GM21381 (cell line): ENCODE results near the gene P2RY6.

ENCODE experiments used
- ATAC-seq: cut with Tn5 transposase; IDR thresholded peaks from one replicate; pipeline ENCODE4 v1.9.1; 2021; ENCODE audit warnings: mild to moderate bottlenecking, moderate library complexity; ENCODE audit not compliant: unreplicated experiment

P2RY6 gene

DNA sequence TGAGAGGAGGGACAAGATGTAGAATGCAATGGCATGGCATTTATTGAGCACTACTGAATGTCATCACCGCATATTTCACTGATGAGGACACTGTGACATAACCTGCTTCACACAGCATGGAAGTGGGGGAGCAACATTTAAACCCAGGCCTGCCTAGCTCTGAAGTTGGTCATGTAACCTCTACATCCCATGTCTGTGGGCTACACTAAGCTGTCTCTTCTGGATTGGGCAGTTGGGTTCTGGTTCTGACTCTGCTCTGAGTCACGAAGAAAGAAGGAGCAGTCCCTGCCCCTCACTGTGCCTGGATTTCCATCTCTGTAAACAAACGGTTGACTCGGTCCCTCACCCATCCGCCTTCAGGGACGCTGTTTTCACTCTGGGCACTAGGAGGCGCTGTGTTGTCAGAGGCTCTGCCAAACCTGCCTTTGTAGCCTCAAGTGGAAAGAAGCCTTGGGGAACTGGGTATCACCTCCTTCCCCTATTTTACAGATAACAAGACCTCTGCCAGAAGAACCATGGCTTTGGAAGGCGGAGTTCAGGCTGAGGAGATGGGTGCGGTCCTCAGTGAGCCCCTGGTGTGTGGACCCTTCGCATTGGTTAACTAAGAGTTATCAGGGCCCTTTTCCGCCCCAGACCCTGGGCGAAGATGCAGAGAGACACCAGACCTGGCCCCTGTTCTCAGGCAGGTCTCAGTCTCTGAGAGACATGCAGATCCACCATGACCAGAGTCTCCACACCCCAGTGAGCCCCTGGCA is 23.3 kb downstream of the P2RY6 start:
- ATAC-seq: no peak

- ATAC-seq: no peak
Measured at GRCh38 chr11:73295996-73296318, 23.8 kb downstream of the P2RY6 start.

DNA sequence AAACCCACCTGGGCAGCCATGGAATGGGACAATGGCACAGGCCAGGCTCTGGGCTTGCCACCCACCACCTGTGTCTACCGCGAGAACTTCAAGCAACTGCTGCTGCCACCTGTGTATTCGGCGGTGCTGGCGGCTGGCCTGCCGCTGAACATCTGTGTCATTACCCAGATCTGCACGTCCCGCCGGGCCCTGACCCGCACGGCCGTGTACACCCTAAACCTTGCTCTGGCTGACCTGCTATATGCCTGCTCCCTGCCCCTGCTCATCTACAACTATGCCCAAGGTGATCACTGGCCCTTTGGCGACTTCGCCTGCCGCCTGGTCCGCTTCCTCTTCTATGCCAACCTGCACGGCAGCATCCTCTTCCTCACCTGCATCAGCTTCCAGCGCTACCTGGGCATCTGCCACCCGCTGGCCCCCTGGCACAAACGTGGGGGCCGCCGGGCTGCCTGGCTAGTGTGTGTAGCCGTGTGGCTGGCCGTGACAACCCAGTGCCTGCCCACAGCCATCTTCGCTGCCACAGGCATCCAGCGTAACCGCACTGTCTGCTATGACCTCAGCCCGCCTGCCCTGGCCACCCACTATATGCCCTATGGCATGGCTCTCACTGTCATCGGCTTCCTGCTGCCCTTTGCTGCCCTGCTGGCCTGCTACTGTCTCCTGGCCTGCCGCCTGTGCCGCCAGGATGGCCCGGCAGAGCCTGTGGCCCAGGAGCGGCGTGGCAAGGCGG is 24.5 kb downstream of the P2RY6 start:
- no peak for ATAC-seq

DNA sequence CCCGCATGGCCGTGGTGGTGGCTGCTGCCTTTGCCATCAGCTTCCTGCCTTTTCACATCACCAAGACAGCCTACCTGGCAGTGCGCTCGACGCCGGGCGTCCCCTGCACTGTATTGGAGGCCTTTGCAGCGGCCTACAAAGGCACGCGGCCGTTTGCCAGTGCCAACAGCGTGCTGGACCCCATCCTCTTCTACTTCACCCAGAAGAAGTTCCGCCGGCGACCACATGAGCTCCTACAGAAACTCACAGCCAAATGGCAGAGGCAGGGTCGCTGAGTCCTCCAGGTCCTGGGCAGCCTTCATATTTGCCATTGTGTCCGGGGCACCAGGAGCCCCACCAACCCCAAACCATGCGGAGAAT is 25.1 kb downstream of the P2RY6 start:
- ATAC-seq: no peak

DNA sequence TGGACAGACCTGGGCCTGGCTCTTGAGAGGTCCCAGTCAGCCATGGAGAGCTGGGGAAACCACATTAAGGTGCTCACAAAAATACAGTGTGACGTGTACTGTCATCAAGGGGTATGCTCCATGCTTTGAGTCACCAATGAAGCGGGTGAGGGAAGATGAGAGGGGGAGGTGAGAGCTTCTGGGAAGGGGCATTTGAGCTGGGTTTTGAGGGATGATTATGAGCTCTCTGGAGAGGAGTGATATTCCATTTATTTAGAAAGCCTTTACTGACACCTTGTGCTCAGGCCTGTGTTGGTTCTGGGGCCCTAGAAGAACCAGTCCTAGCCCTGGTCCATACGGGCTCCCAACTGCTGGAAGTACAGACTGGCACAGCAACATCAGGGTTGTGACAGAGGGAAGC is 25.6 kb downstream of the P2RY6 start:
- ATAC-seq: no peak

DNA sequence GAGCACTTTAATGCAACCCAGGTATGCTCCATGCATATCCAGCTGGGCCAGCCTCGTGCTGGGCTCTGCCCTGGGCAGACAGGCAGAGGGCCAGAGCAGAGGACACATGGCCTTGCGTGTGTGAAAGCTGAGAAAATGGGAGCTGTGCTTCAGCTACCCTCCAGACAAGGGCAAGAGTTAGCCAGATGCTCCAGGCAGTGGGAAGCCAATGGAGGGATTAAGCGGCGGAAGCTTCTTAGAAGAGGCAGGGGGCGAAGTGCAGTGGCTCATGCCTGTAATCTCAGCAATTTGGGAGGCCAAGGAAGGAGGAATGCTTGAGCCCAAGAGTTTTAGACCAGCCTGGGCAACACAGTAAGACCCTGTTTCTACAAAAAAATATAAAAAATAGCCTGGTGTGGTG is 26.1 kb downstream of the P2RY6 start:
- no peak for ATAC-seq

GRCh38 chr11:73299751-73300150 is 27.6 kb downstream of the P2RY6 start:
- ATAC-seq: no peak

DNA sequence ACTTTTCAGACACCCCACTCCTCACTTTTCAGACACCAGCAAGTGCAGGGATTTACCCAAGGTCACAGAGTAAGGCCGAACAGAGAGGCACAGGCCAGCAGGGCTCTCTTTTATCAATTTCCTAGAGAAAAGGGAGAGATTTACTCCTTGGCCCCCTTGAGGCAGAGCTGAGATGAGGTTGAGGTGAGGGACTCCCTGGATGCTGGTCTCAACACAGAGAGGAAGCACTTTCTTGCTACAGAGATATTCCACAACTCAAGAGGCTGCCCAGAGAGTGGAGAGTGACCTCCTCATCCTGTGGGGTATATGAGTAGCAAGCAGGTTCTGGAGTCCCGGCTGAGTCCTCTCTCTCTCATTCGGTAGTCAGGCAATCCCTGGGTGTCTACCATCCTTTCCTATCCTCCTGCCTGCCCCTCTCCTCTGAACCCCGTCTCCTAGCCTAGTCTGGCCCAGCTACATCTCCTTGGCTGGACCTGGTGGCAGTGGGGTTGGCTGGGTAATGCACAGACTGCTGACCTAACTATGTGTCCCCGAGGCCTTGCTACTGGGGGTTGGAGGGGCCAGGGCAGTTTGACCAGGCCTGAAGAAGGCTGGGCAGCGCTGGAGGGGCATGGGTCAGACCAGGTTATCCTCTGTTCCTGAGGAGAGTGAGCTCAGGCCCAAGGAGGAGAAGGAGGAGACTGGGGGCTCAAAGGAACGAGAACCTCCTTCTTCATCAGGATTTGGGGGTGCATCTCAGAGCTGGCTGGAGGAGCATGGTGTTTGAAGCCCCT is 34.1 kb downstream of the P2RY6 start:
- ATAC-seq: no peak

- no peak for ATAC-seq
Measured at GRCh38 chr11:73306977-73307322, 34.8 kb downstream of the P2RY6 start.

DNA sequence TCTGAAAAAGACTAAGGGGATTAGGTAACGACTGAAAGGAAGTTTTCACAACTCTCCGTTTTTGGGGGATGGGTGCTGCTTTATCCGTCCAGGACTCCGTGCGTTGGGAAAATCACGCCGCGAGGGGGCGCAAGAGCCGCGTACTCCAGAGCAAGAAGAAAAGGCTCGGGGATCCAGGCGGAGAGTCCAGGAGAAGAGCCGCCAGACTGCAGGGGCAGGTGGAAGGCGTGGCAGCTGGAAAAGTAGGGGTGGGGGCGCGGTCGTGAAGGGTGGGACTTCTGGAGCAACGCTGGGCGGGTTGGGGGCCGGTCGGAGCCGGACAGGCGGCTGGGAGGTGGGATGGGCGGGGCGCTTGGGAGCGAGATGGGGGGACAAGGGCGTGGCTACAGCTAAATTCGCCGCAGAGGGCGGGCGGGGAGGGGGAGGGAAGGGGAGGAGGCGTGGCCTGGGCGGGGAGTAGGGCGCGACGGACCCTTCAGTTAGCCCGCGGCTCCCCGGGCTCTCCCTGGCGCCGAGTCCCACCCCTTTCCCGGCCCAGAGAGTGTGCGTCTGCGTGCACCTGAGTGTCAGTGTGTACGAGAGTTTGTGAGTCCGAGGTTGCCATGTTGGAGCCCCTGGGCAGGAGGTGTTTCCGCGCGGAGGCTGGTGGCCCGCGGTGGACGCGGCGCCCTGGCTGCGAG is 35.3 kb downstream of the P2RY6 start:
- peak; percentile 50 for ATAC-seq

GRCh38 chr11:73308003-73308960 is 36.1 kb downstream of the P2RY6 start, which contains the start of gene ARHGEF17:
Gene ARHGEF17 (plus strand): TSS chr11:73308276. CDS start chr11:73308639, 363 bp downstream.
- ATAC-seq: peak; percentile 17

DNA sequence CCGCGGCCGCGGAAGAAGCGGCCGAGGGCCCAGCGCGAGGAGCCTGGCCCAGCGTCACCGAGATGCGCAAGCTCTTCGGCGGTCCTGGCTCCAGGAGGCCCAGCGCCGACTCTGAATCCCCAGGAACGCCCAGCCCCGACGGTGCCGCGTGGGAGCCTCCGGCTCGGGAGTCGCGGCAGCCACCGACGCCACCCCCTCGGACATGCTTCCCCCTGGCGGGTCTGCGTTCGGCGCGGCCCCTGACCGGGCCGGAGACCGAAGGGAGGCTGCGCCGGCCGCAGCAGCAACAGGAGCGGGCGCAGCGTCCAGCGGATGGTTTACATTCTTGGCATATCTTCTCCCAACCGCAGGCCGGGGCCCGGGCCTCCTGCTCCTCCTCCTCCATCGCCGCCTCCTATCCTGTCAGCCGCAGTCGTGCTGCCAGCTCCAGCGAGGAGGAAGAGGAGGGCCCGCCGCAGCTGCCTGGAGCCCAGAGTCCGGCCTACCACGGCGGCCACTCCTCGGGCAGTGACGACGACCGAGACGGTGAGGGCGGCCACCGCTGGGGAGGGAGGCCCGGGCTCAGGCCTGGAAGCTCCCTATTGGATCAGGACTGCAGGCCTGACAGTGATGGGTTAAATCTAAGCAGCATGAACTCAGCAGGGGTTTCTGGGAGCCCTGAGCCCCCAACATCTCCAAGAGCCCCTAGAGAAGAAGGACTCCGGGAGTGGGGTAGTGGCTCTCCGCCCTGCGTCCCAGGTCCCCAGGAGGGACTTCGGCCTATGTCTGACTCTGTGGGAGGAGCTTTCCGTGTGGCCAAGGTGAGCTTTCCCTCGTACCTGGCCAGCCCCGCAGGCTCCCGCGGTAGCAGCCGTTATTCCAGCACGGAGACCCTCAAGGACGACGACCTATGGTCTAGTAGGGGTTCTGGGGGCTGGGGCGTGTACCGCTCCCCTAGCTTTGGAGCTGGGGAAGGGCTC is 37.1 kb downstream of the P2RY6 start:
- ATAC-seq: no peak

DNA sequence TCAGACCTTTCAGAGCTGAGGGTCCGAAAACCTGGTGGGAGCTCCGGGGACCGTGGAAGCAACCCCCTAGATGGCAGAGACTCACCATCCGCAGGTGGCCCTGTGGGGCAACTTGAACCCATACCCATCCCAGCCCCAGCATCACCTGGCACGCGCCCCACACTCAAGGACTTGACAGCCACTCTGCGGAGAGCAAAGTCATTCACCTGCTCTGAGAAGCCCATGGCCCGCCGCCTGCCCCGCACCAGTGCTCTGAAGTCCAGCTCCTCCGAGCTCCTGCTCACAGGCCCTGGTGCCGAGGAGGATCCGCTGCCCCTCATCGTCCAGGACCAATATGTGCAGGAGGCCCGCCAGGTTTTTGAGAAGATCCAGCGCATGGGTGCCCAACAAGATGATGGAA is 37.9 kb downstream of the P2RY6 start:
- no peak for ATAC-seq

DNA sequence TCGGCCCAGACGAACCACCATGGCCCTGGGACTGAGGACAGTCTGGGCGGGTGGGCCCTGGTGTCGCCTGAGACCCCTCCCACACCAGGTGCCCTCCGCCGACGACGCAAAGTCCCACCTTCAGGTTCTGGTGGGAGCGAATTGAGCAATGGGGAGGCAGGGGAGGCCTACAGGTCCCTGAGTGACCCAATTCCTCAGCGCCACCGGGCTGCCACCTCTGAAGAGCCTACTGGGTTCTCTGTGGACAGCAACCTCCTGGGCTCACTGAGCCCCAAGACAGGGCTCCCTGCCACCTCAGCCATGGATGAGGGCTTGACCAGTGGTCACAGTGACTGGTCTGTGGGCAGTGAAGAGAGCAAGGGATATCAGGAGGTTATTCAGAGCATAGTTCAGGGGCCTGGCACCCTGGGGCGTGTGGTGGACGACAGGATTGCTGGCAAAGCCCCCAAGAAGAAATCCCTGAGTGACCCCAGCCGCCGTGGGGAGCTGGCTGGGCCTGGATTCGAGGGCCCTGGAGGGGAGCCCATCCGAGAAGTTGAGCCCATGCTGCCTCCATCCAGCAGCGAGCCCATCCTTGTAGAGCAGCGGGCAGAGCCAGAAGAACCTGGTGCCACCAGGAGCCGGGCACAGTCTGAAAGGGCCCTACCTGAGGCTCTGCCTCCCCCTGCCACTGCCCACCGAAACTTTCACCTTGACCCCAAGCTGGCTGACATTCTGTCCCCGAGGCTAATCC is 38.7 kb downstream of the P2RY6 start:
- no peak for ATAC-seq

GRCh38 chr11:73311394-73311869 is 39.3 kb downstream of the P2RY6 start:
- no peak for ATAC-seq

- ATAC-seq: no peak
Measured at GRCh38 chr11:73312036-73312435, 39.9 kb downstream of the P2RY6 start.

- no peak for ATAC-seq
Measured at GRCh38 chr11:73312851-73313327, 40.8 kb downstream of the P2RY6 start.

GRCh38 chr11:73313652-73314051 is 41.5 kb downstream of the P2RY6 start:
- ATAC-seq: no peak
